MCF 10A (cell line): ENCODE measurements around the gene ARPC1B. TPM values are rescaled to one million over a fixed set of nuclear protein-coding genes. Genes with fewer than 3 reads are reported as not detected.

Experiments used
- BruUV-seq: library from RNA; stranded (reverse); fragments of 400-500 nt; replicated peaks from 2 replicates; lab custom pipeline; 2021; lab: Mats Ljungman, UMichigan
- CTCF ChIA-PET: fragments of 300-600 bp; sonication (Branson Sonifier 250); formaldehyde crosslinking; extraction: SDS; loops from one replicate; lab custom pipeline; 2021; ENCODE audit warnings: antibody characterized with exemption, inconsistent platforms; lab: Yijun Ruan, JAX
- POLR2A ChIA-PET: fragments of 300-600, 350-650 bp; sonication (Branson Sonifier 250); formaldehyde crosslinking; extraction: SDS; loops from one replicate; lab custom pipeline; 2020; ENCODE audit warnings: antibody characterized with exemption, inconsistent platforms; lab: Yijun Ruan, JAX
- DNase-seq: peaks from one replicate; pipeline ENCODE4 v3.0.0-alpha.2; 2018; ENCODE audit not compliant: unreplicated experiment
- H3K27ac Mint-ChIP-seq: one replicate; pipeline ENCODE4 v1.8.0; 2022; ENCODE audit warnings: mild to moderate bottlenecking, low read depth, mixed read lengths; ENCODE audit not compliant: unreplicated experiment
- H3K27me3 Mint-ChIP-seq: one replicate; pipeline ENCODE4 v1.8.0; 2022; ENCODE audit warnings: mixed read lengths; ENCODE audit not compliant: insufficient read depth, unreplicated experiment
- H3K36me3 Mint-ChIP-seq: one replicate; pipeline ENCODE4 v1.8.0; 2022; ENCODE audit warnings: mild to moderate bottlenecking, moderate library complexity, mixed read lengths; ENCODE audit not compliant: insufficient read depth, unreplicated experiment
- H3K4me1 Mint-ChIP-seq: one replicate; pipeline ENCODE4 v1.8.0; 2022; ENCODE audit warnings: mixed read lengths; ENCODE audit not compliant: insufficient read depth, unreplicated experiment
- H3K4me3 Mint-ChIP-seq: one replicate; pipeline ENCODE4 v1.8.0; 2022; ENCODE audit warnings: mild to moderate bottlenecking, moderate library complexity, mixed read lengths; ENCODE audit not compliant: unreplicated experiment
- H3K9me3 Mint-ChIP-seq: one replicate; pipeline ENCODE4 v1.8.0; 2022; ENCODE audit warnings: mixed read lengths; ENCODE audit not compliant: unreplicated experiment
- intact Hi-C: fragments of 100-400 bp; cut with micrococcal nuclease; formaldehyde crosslinking; loops from 2 replicates; pipeline ENCODE4 v1.14.1; 2022
- total RNA-seq: library from RNA; stranded (reverse); gene quantifications from 2 replicates; pipeline ENCODE4 v1.2.3, GENCODE V29; 2022
- TF ChIP-seq, protein P1 (sequence below): fragments of 200-600 bp; IDR thresholded peaks from one replicate; pipeline ENCODE4 v1.8.0; 2022; ENCODE audit warnings: antibody characterized with exemption, mild to moderate bottlenecking; ENCODE audit not compliant: unreplicated experiment

Gene ARPC1B
- total RNA-seq, 1 experiment from 2014 or later, result 174 TPM

DNA sequence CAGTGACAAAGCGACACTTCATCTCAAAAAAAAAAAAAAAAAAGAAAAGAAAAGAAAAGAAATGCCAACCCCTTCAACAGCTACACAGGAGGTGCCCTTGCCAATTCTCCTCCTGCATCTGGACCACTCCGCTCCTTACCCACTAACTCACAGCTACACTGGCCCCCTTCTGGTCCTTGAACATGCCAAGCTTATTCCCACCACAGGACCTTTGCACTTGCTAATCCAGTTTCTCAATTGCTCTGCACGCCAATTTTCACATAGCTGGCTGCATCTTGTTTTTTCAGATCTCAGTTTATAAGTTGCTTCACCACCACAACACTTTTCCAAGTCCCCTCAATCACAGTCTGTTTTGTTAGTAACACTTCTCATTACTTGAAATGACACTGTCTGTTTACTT lies 28.3 kb downstream of the ARPC1B start:
- H3K4me1 Mint-ChIP-seq, result peaks cover 20% of the 10 kb centered on the region
- H3K9me3 Mint-ChIP-seq, result no peaks in the 10 kb centered on the region
- peaks cover 73% of the 10 kb centered on the region for H3K36me3 Mint-ChIP-seq
- no peak for DNase-seq
- CTCF ChIA-PET, result interaction anchor here (0.6 kb wide), 1 partner anchor 38 kb away, joined by 4 read pairs; no protein-coding TSS in a partner anchor
- H3K27ac Mint-ChIP-seq, result peak overlapping the region; percentile 21
- no peaks in the 10 kb centered on the region for H3K27me3 Mint-ChIP-seq
- intact Hi-C loops, result no loop called here
- no TSS peak for BruUV-seq
- TF ChIP-seq, protein P1, sequence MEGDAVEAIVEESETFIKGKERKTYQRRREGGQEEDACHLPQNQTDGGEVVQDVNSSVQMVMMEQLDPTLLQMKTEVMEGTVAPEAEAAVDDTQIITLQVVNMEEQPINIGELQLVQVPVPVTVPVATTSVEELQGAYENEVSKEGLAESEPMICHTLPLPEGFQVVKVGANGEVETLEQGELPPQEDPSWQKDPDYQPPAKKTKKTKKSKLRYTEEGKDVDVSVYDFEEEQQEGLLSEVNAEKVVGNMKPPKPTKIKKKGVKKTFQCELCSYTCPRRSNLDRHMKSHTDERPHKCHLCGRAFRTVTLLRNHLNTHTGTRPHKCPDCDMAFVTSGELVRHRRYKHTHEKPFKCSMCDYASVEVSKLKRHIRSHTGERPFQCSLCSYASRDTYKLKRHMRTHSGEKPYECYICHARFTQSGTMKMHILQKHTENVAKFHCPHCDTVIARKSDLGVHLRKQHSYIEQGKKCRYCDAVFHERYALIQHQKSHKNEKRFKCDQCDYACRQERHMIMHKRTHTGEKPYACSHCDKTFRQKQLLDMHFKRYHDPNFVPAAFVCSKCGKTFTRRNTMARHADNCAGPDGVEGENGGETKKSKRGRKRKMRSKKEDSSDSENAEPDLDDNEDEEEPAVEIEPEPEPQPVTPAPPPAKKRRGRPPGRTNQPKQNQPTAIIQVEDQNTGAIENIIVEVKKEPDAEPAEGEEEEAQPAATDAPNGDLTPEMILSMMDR, result no peak
- POLR2A ChIA-PET, result no interaction called here
- H3K4me3 Mint-ChIP-seq, result no peak overlapping the region

DNA sequence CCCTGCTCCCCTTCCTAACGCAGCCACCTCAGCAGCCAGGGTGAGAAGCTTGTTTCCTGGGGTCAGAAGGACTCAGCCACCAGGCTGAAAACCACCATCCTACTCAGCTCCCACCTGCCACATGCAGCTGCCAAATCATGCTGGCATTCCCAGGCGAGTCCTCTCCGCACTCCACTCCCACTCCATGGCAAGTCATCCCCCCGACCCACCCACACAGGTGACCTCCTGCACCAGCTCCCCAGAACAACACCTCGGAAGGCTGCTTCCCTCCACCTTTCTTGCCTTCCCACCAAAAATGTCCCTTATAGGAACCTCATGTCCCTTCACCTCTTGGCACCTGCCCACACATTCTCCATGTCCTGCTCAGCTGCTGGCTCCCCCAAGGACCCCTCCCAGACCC lies 29.2 kb downstream of the ARPC1B start:
- Mint-ChIP-seq H3K9me3 (no peaks in the 10 kb centered on the region), H3K27me3 (no peaks in the 10 kb centered on the region), H3K27ac (peak overlapping the region; percentile 21), H3K4me1 (peaks cover 20% of the 10 kb centered on the region), H3K4me3 (no peak overlapping the region), H3K36me3 (peaks cover 73% of the 10 kb centered on the region)
- intact Hi-C loops, result no loop called here
- TF ChIP-seq, protein P1, result no peak
- DNase-seq, result no peak
- ChIA-PET POLR2A (no interaction called here), CTCF (interaction anchor here (0.5 to 0.6 kb wide), 2 partner anchors 28 to 274 kb away, joined by 3 to 4 read pairs; no protein-coding TSS in a partner anchor)
- BruUV-seq, result no TSS peak

DNA sequence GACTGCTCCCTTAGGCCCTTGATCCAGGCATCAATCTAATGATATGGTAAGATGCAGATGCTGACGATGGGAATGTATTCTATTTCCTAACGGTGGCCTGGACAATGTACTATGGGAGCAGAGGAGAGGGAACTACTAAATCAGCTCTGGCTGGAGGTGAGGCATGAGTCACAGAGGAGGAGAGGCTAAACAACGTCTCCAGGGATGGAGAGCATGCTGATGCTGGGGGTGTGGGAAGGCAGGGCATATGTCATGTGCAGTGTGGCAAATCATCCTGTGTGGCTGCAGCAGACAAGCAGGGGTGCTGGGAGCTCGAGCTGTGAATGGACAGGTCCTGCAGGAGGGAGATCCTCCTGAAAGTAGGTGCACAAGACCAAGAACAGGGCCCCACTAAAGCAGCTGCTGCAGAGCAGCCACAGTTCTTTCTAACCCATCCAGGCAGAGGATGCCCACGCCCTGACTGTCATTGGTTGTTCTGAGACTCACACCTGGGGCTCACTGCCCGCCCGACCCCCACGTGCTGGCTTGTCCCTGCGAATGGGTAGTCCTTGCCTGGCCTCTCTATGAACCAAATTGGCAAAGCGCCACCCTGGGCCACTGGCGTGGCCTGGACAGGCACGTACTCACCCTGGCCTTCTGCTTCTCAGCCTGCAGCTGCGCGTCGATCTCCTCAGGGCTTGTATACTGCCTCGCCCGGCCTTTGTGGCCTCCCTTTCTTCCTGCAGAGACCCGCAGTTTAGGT lies 29.9 kb downstream of the ARPC1B start:
- no peaks in the 10 kb centered on the region for H3K9me3 Mint-ChIP-seq
- intact Hi-C loops, result no loop called here
- no TSS peak for BruUV-seq
- DNase-seq, result no peak
- TF ChIP-seq, protein P1, result no peak
- no peak overlapping the region for H3K4me3 Mint-ChIP-seq
- CTCF ChIA-PET, result interaction anchor here (0.6 kb wide), 1 partner anchor 275 kb away, joined by 3 read pairs; no protein-coding TSS in a partner anchor
- no peaks in the 10 kb centered on the region for H3K27me3 Mint-ChIP-seq
- peaks cover 20% of the 10 kb centered on the region for H3K4me1 Mint-ChIP-seq
- H3K27ac Mint-ChIP-seq, result peak overlapping the region; percentile 16
- POLR2A ChIA-PET, result no interaction called here
- H3K36me3 Mint-ChIP-seq, result peaks cover 70% of the 10 kb centered on the region

DNA sequence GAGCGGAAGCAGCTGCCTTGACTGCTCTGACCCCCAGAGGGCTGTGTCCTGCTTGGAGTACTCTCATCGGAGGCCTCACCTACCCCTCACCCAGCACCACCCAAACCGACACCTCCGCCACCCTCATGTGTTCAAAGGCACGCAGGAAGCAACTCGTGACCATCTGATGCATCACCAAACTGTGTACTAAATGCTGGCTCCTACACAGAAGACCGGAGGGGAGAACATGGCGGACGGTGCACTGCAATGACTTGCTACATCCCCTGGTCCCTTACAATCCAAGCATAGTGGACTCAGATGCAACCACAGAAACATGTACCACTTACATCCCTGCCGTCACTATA lies 30.4 kb downstream of the ARPC1B start:
- H3K27ac Mint-ChIP-seq, result no peak overlapping the region
- POLR2A ChIA-PET, result no interaction called here

More for the DNA sequence above, 30.4 kb downstream of the ARPC1B start:
- Mint-ChIP-seq H3K4me1 (peaks cover 20% of the 10 kb centered on the region), H3K9me3 (no peaks in the 10 kb centered on the region), H3K27me3 (no peaks in the 10 kb centered on the region), H3K36me3 (peaks cover 66% of the 10 kb centered on the region), H3K4me3 (no peak overlapping the region)
- intact Hi-C loops, result no loop called here
- no peak for DNase-seq
- TF ChIP-seq, protein P1, result no peak
- no TSS peak for BruUV-seq
- CTCF ChIA-PET, result no interaction called here
